HG02870 (cell line): Measurements from ENCODE around the gene CDK4.

Experiments
- ATAC-seq: cut with Tn5 transposase; IDR thresholded peaks from one replicate; pipeline ENCODE4 v1.9.1; 2021; ENCODE audit warnings: mild to moderate bottlenecking, moderate library complexity; ENCODE audit not compliant: unreplicated experiment

The CDK4 gene

DNA sequence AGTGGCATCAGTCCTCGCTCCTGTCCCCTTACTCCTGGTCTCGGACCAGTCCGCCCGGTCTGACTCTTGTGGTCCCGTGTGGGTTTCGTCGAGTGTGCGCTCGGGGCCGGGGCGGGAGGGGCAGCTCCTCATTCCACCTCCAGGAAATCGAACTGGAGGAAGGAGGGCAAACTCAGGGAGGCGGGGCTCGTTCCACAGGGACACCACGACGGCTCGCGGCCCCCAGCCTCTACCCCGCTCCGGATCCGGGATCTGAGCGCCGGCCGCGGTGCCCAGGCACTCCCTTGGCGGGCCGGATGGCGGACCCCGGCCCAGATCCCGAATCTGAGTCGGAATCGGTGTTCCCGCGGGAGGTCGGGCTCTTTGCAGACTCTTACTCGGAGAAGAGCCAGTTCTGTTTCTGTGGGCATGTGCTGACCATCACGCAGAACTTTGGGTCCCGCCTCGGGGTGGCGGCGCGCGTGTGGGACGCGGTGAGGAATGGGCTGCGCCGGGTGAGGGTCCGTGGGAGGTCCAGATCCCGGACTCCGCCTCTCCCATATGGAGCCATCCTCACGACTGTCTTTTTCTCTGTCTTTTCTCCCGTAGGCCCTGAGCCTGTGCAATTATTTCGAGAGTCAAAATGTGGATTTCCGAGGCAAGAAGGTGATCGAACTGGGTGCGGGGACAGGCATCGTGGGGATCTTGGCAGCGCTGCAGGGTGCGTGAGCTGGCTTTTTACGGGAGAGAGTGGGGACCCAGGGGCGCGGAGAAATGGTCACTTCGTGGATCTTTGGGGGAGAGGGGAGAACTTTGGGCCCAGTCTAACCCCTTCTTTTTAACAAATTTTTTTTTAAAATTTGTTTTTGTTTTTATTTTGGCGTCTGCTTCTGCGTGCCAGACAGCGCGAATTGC lies 20.6 kb upstream of the CDK4 start, which contains the start of gene EEF1AKMT3:
TSS of gene EEF1AKMT3 (plus strand) at position 186 of the 894 bp plus-strand sequence. CDS start at position 297, 111 bp downstream.
- ATAC-seq: peak; percentile 17

DNA sequence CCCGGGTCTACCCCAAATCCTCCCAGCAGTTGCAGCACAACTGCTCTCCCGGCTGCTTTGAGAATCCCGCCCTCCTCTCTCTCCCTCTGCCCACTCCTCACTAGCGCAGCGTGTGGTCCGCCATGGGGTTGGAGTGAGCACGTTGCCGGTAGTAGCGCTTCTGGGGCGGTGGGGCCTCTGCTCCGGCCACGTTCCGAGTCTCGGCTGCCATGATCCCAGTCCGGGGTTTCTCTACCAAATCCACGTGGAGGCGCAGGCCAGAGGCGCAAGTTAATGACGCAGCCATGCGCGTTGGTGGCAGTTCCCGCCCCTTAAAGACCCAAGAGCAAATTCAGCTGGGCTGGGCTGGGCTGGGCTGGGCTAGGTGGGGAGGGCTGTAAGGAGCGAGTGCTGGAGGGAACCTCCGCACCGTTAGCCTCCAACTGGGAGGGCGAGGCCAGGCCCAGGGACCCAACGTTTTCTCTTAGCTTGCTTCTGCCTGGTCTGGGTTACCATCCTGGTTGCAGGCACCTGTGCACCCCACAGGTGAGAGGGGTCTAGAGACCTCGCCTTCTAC lies 19.8 kb upstream of the CDK4 start, which contains the start of gene METTL1:
TSS of gene METTL1 (minus strand) at position 233 of the 556 bp plus-strand sequence. CDS start at position 211, 22 bp downstream.
- ATAC-seq: peak; percentile 74

DNA sequence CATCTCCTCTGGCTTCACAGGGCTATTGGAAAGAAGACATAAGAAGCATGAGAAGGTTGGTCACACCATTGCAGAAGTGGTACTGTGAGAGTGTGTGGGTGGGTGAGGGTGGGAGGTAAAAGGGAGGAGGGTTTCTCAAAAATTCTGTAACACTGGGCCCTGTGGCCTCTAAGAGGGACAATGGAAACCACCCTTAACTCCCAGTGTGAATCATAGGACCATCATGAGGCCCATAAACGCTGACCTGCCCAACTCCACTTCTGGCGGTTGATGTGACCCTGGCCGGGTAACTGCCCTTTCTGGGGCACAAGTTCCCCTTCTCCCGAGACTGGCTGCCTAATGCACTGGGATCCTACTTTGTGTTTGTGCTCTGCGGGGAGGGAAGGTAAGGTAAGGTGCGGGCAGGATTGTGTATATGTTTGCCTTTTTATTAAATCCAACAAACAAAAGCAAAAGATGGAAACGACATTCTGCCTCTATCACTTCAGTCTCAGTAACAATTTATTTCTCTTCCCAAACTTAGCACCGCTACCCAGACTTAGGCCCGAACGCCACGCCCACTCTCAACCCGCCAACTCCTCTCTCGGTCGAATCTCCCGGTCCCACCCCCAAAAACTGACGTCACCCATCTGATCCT lies 19.2 kb upstream of the CDK4 start:
- peak; percentile 78 for ATAC-seq

DNA sequence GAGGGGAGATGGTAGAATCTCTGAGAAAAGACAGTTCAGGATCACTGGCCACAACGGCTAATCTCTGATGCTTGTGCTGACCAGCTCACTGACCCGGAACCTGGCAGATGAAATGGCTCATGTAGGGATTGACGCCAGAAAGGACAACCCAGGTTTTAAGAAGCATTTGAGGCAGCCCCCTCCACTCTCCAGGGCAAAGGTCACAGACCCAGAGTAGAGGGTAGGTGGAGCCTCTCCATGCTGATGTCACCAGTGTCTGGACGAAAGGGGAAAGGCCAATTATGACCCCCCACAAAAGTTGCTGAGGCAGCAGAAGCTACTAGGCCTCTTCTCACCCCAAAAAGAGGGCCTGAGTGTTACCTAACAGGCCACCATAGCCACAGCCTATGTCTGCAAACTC lies 18.6 kb upstream of the CDK4 start:
- ATAC-seq: no peak

DNA sequence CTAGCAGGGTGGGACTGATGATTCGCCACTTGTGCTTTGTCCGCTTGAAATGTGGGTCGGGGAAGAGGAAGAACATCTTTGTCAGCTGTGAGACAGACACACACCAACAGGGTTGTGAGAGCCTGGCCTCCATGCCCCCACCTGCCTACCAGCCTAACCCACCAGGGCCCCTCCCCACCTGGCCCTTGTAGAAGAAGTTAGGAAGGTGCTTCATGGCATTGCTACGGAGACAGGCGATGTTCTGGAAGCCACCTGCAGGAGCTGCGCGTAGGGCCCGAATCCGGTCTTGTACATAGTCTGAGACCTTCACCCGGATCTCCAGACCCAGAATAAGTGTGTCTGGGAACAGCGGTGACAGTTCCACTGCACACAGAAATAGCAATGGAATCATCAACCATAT lies 17.5 kb upstream of the CDK4 start:
- ATAC-seq: no peak

DNA sequence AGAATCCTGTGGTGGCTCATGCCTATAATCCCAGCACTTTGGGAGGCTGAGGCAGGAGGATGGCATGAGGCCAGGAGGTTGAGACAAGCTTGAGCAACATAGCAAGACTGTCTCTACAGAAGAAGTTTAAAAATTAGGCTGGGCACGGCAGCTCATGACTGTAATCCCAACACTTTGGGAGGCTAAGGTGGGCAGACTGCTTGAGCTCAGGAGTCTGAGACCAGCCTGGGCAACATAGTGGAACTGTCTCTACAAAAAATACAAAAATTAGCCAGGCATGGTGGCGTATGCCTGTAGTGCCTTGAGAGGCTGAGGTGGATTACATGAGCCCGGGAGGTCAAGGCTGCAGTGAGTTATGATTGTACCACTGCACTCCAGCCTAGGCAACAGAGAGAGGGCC lies 15.8 kb upstream of the CDK4 start:
- no peak for ATAC-seq

DNA sequence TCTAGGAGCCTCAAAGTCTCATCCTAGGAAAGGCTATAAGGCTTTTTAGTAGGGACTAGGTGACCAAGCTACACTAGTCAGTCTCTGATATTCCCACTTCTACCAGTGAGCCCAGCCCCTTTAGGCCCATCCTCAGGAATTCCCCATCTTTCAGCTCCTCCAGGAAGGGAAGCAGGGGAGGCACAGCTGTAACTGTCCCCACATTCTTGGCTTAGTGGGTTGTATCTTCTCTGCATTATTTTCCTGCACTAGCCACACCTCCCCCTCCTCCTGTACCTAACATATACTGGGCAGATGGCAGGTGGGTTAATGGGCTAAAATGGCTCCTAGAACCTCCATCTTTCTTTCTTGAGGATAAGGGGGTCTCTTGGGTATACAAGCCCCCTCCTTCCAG lies 15.2 kb upstream of the CDK4 start:
- no peak for ATAC-seq

DNA sequence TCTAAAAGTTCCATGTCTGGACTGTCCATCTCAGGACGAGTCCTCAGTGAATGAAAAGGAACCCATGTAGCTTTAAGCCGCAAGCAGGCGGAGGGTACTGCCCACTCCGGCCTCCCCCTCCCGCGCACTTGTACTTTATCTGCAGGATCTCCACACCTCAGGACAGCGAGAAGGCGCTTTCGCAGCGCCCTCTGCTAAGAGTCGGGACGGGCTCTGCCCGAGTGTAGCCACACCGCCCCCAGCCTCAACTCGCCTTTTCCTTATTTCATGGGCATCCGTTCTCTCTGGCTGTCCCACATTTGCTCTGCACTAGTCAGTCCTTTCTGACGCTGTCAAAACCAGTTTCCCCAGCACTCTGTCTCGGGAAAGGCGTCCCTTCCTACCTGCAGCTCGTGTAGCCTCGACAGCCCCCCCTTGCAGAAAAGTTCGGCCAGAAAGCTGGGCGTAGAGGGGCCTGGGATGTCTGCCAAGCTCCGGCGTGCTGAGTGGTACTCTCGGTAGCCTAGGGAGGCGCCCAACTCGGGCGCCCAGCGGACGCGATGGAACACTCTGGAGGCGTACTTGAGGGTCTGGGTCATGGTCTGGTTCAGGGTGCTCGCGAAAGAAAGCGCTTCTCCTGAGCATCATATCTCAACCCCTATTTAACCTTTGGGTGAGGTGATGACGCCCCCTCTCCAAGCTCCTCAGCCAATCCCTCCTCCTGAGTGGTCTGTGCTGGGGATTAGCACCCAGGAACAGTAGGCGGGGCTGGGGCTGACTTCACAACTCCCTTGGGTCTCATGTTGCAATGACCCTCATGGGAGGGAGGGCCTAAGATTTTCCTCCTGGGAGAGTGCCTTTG lies 14.6 kb upstream of the CDK4 start, which contains the start of gene CYP27B1:
TSS of gene CYP27B1 (minus strand) at position 615 of the 841 bp plus-strand sequence. CDS start at position 578, 37 bp downstream.
- ATAC-seq: no peak

DNA sequence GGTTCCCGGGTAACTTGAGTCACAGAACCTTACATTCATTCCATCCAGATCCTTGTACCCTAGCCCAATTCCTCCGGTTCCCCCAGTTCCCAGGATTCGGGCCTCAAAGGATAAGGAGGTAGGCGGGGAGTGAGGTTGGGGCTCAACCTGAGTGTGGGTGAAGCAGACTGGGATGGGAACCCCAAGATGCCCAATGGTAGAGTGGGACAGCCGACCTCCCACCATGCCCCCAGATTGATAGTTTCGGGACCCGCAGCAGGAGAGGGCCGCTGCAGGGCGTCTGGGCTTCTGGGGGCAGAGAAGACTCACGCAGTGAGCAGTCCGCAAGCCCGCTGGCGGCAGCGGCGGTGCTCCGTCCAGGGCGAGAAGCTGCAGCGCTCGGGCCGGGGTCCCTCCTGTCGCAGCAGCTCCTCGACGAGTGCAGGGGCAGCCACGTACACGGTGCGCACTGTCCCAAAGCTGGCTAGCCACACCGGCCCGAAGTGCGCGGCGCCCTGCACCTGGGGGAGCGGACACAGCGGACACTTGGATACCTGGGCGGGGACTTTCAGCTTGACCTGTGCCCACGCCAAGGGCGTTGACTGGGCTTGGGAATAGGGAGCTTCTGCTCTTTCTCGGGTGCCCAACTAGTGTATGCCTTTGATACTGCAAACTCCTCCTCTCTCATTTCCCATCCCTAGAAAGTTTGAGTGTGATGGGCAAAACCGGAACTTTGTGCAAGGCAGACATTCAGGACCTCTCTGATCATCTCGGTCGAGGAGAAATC lies 13.8 kb upstream of the CDK4 start:
- ATAC-seq: no peak

DNA sequence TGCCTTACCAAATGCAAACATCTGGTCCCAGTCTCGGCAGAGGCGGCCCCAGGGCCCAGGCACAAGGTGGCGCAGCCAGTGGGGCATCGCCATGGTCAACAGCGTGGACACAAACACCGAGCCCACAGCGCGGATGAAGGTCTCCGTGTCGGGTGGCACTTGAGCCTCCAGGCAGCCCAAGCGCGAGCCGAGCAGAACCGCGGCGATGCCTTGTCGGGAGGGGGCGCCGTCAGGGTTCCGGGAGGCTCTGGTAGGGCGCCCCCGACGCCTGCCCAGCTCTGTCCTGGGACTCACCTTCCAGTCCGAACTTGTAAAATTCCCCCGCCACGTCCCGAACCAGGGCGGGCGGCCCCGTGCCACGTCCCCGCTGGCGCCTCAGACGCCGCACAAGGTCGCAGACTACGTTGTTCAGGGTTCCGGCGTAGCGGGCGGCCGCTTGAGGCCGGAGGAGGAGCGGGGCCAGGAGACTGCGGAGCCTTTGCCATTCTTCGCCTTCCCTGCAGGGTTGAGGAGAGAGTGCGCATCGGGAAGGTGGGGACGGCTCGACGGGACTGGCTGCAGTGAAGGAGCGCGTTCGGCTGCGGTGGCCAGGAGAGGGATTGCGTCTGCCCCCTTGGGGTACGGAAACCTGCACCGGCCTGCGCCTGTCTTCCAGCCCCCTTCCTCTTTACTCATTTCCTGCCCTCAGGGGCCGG lies 13.0 kb upstream of the CDK4 start:
- peak; percentile 51 for ATAC-seq

DNA sequence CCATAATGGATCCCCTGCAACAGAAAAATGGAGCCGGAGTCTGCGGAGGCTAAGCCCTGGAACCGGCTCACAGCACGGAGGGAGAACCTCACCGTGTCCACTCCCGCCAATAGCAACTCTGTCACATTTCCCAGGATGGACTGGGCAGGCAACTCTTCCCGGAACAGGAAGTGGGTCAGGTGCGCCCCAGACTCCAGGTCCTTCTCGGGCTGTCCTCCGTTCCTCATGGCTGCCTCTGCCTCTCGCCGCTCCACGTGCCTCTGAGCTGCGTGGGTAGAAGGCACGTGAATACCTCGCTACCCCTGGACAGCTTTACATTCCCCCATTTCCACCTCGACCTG lies 12.5 kb upstream of the CDK4 start:
- ATAC-seq: peak; percentile 5

DNA sequence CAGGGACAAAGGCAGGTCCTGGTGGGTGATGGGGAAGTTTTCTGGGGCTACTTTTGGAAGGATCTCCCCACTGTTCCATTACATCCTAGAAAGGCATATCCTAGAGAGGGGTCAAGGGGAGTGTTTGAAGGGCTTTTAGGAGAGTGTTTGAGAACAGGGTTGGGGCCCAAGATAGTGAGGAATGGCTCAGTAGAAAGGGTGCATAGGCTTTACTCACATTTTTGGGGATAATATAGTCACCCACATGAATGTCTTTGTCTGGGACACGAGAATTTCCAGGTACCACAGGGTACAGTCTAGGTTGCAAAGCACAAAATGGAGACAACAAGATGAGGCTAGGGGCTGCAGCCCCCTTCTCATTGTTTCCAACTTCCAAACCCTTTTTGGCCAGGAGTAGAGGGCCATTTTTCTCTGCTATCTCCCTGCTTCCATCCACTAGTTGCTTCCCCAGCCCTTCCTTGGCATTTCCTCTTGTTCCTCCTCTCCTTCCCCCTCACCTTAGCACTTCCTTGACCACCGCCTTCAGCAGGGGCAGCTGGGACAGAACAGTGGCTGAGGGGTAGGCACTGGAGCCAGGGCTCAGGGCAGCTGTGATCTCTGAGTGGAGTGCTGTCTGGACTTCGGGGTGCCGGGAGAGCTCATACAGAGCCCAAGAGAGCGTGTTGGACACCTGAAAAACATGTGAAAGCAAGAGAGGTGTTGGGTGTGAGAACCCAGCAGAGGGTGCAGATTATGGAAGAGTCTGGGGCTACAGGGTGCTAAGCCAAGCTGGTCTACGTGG lies 12.0 kb upstream of the CDK4 start:
- ATAC-seq: no peak

DNA sequence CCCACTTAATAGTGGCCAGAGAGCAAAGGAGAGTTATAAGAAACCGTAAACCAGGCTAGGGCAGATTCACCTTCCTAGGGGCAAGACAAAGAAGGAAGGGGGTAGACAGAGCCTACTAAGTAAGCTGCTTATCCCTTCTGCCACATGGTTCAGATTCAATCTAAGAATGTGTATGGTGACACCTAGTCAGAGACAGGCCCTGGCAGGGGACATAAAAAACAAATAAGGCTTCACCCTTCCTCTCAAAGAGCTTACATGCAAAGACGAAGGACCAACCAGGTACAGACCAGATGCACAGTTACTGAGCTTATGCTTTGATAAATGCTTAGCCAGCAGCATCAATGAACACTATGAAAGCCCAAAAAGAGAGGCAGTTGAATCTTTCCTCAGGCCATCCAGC lies 10.4 kb upstream of the CDK4 start:
- ATAC-seq: no peak

DNA sequence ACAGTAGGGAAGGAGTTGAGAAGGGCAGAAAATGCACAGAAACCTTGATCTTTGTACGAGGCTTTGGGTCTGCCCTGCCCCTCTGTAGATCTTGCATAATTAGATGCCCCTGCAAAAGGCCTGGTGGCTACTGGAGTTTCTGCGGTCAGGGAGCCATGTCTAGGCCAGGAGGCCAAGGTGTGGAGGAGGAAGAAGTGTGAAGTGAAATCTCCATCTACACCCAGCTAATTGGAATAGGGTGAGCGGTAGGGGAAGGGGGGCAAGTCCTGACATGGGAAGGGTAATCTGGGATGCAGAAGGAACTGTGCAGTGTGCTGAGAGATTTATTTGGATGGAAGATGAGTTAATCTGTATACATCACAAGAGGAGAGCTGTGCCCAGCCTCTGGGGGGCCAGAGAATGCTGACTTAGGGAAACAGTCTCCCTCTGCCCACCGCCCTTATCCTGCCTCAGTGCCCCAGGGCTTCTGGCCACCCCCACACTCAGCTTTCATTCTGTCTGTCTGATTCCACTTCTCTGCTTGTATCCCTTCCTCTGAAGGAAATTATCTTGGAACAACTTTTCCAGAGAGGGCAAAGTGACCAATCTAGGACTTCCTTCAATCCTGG lies 9.4 kb upstream of the CDK4 start:
- no peak for ATAC-seq

DNA sequence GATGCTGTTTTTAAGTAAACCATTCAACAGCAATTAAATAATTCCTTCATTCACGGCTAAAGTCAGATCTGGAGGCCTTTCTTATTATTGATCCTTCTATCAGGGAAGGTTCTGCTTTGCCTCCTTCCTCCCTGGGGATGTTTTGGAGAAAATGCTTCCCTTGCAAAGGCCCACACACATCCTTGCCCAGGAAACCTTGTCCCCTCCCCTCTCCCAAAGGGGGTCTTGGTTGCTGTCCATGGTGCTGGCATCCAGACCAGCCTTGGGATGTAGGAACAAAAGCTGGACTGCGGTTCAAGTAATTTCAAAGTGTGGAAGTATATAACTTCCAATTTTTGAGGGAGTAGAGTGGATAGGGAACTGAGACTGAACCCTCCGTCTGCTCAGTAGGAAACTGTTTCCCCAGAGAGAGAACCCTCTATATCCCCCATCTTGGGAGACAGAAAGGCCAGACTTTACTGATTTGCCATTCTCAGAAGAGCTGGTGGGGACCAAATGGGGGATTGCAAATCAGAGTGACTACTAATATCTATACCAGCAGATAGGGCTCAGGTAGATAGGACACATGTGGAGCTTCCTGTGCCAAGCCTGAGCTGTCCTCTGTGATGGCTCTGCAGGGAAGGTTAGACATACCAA lies 8.4 kb upstream of the CDK4 start:
- ATAC-seq: no peak

DNA sequence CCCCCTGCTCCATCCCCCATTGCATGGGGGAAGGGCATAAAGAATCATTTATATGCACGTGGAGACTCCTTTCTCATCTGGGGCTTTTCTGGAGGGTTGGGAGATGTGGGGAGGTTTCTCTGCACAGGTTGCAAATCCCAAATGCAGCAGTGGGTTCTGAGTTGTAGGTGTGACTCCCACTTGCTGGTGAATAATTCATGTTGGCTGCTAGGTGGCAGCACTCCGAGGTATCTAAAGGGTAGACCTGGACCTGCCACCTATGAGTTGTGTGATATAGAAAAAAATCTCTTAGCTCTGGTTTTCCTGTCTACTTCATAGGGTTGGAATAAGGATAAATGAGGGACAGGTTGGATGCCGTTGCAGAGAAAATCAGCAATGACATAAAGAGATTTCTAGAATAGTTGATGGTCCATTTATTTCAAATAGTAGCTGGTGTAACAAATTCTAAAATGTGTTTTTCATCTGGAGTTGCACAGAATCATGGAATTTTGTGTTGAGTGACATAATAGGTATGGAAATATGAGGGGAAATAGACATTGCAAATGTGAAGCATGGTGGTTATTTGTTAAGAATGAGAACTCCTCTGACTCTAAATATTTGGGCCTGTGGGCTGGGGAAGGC lies 7.4 kb upstream of the CDK4 start:
- no peak for ATAC-seq

DNA sequence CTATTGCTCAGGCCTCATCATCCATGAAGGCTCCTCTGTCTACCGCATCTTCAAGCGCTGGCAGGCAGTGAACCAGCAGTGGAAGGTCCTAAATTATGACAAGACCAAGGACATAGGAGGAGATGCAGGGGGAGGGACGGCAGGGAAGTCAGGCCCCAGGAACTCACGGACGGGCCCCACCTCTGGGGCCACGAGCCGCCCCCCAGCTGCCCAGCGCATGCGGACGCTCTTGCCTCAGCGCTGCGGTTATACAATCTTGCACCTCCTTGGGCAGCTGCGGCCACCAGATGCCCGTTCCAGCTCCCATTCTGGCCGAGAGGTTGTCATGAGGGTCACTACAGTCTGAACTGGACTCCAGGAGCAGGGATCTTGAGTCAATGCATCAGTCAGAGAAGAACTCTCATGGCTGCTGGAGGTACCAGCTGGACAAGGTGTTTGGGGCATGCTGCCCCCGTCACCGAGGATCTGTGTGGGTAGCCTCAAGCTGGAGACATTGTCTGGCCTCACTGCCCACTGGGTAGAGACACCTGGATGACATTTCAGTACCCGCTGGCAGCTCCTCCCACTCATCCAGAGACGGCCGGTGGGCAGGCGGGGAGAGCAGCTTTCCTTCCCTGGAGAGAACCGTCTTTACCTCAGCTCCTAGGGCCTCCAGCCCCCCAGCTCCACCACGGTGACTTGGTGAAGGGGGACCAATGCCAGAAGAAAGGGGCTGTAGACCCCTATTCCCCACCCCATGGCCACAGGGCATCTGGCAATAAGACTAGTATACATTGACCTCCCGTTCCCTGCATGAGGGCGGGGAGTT lies 6.6 kb upstream of the CDK4 start:
- no peak for ATAC-seq
